BJ (cell line): ENCODE results near the gene ITM2C. TPM values are rescaled to one million over a fixed set of nuclear protein-coding genes. Genes with fewer than 3 reads are reported as not detected.

Experiments
- CTCF ChIA-PET: fragments of 350-600 bp; formaldehyde crosslinking; extraction: SDS; loops from one replicate; lab custom pipeline; 2021; ENCODE audit warnings: antibody characterized with exemption, inconsistent platforms; lab: Yijun Ruan, JAX
- POLR2A ChIA-PET: fragments of 300-600 bp; sonication (Branson Sonifier 250); formaldehyde crosslinking; extraction: SDS; loops from one replicate; lab custom pipeline; 2021; ENCODE audit warnings: antibody characterized with exemption; lab: Charles Lee
- DNase-seq: peaks from one replicate; pipeline ENCODE4 v3.0.0-alpha.2; 2011; ENCODE audit warnings: low read depth
- H3K27me3 ChIP-seq: 2 replicates; pipeline ENCODE4 v1.6.0; 2011; ENCODE audit warnings: low read length; ENCODE audit not compliant: control insufficient read depth, insufficient read depth
- H3K36me3 ChIP-seq: 2 replicates; pipeline ENCODE4 v1.5.1; 2011; ENCODE audit warnings: low read length; ENCODE audit not compliant: control insufficient read depth, insufficient read depth
- H3K4me3 ChIP-seq: 2 replicates; pipeline ENCODE4 v1.5.1; 2011; ENCODE audit warnings: low read depth, mild to moderate bottlenecking, control low read depth, low read length
- CTCF ChIP-seq: IDR thresholded peaks from 2 replicates; pipeline ENCODE4 v1.5.1; 2011; ENCODE audit warnings: low read depth, mild to moderate bottlenecking, control low read depth, inconsistent platforms, low read length, moderate library complexity; ENCODE audit not compliant: insufficient read depth
- polyA plus RNA-seq: library from polyadenylated mRNA; depleted of rRNA; stranded (reverse); fragments of >200 nt; gene quantifications from 2 replicates; pipeline ENCODE4 v1.2.3, GENCODE V29; 2011

ITM2C gene
- polyA plus RNA-seq, 1 experiment = 885 TPM

DNA sequence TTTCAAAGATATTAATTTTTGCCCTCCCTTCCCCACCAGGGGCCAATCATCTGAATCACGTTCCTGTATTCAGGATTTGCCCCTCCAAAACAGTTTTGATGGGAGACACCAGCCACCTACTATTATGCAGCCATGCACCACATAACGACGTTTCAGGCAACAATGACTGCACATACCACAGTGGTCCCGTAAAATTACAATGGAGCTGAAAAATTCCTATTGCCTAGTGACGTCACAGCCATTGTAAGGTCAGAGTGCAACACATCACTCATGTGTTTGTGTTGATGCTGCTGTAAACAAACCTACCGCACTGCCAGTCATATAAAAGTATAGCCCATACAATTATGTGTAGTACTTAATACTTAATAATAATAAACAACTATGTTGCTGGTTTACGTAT lies 22.6 kb downstream of the ITM2C start:
- Histone ChIP-seq H3K27me3 (peaks cover 5% of the 10 kb centered on the region), H3K4me3 (no peak overlapping the region), H3K36me3 (no peaks in the 10 kb centered on the region)
- ChIA-PET CTCF (no interaction called here), POLR2A (no interaction called here)
- TF ChIP-seq CTCF = no peak
- DNase-seq = no peak

GRCh38 chr2:230888824-230889400 lies 24.2 kb downstream of the ITM2C start:
- no peak for TF ChIP-seq CTCF
- no peak for DNase-seq
- ChIA-PET POLR2A (no interaction called here), CTCF (interaction anchor here (0.7 kb wide), 1 partner anchor 14 kb away, joined by 3 read pairs; no protein-coding TSS in a partner anchor)
- Histone ChIP-seq H3K36me3 (no peaks in the 10 kb centered on the region), H3K4me3 (no peak overlapping the region), H3K27me3 (peaks cover 6% of the 10 kb centered on the region)

- no peak for TF ChIP-seq CTCF
- Histone ChIP-seq H3K27me3 (peaks cover 6% of the 10 kb centered on the region), H3K4me3 (no peak overlapping the region), H3K36me3 (no peaks in the 10 kb centered on the region)
- ChIA-PET POLR2A (no interaction called here), CTCF (no interaction called here)
- no peak for DNase-seq
Measured at GRCh38 chr2:230889911-230890601, 25.3 kb downstream of the ITM2C start.

DNA sequence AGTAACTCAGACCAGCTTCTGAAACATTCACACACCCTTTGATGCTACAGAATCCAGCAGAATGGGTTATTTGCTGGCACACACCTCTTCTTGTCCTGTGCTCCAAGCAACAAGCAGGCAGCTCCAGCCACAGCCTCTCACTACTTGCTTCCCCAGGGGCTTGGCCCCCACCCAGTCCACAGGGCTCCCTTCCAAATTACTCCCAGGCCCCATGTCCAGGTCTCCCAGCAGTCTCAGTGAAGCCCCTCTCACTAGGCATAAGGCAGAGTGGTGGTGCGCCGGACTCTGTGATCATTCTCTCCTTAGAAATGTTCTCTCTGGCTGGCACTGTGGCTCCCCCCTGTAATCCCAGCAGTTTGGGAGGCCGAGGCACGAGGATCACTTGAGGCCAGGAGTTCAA lies 25.9 kb downstream of the ITM2C start:
- Histone ChIP-seq H3K27me3 (peaks cover 6% of the 10 kb centered on the region), H3K4me3 (no peak overlapping the region), H3K36me3 (no peaks in the 10 kb centered on the region)
- TF ChIP-seq CTCF = no peak
- DNase-seq = no peak
- CTCF ChIA-PET = no interaction called here
- POLR2A ChIA-PET = no interaction called here

DNA sequence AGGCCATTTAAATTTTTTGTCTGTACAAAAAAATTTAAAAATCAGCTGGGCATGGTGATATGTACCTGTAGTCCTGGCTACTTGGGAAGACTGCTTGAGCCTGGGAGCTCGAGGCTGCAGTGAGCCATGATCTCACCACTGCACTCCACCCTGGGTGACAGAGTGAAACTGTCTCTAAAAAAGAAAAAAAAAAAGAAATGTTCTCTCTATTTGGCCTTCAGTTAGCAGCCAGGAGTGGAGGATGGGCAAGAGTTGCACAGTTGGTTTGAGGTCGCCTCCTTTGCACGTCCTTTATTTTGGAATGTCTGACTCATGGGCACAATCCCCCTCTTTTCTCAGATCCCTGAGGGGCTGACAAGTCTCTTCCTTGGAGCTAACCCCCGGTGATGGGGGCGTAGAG lies 26.3 kb downstream of the ITM2C start:
- no peak overlapping the region for H3K4me3 ChIP-seq
- TF ChIP-seq CTCF = no peak
- no peak for DNase-seq
- ChIA-PET POLR2A (no interaction called here), CTCF (interaction anchor here (0.6 kb wide), 1 partner anchor 67 kb away, joined by 3 read pairs; no protein-coding TSS in a partner anchor)
- peaks cover 8% of the 10 kb centered on the region for H3K27me3 ChIP-seq
- H3K36me3 ChIP-seq = no peaks in the 10 kb centered on the region
